Activated T-cell treated with anti-CD3 and anti-CD28 coated beads, Interleukin-2, amount 50 U/mL, for 48 hours (primary cell): ENCODE data around the gene STAT4.

Source experiments
- DNase-seq, 2 experiments: peaks; one replicate each; pipeline ENCODE4 v3.0.0-alpha.2; 2020

STAT4 gene

DNA sequence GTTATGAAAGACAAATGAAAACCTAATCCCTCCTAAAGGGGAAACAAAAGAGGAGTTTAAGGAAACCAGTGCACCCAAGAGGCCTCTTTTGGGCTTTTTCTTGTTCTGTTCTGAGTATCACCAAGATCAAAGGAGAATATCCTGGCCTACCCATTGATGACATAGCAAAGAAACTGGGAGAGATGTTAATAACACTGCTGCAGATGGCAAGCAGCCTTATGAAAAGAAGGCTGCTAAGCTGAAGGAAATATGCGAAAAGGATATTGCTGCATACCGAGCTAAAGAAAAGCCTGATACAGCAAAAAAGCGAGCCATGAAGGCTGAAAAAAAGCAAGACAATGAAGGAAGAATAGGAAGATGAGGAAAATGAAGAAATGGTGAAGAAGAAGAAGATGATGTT, 23.6 kb upstream of the STAT4 start:
- no peak for DNase-seq

DNA sequence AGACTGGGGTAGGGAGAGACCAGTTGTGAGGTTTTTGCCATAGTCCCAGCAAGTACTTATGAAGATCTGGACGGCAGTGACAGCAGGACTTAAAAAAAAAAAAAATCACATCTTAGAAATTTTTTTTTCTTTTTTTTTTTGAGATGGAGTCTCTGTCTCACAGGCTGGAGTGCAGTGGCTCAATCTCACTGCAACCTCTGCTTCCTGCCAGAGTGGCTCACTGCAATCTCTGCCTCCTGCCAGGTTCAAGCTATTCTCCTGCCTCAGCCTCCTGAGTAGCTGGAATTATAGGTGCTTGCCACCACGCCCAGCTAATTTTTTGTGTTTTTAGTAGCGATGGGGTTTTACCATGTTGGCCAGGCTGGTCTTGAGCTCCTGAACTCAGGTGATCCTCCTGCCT, 22.4 kb upstream of the STAT4 start:
- DNase-seq, result no peak

DNA sequence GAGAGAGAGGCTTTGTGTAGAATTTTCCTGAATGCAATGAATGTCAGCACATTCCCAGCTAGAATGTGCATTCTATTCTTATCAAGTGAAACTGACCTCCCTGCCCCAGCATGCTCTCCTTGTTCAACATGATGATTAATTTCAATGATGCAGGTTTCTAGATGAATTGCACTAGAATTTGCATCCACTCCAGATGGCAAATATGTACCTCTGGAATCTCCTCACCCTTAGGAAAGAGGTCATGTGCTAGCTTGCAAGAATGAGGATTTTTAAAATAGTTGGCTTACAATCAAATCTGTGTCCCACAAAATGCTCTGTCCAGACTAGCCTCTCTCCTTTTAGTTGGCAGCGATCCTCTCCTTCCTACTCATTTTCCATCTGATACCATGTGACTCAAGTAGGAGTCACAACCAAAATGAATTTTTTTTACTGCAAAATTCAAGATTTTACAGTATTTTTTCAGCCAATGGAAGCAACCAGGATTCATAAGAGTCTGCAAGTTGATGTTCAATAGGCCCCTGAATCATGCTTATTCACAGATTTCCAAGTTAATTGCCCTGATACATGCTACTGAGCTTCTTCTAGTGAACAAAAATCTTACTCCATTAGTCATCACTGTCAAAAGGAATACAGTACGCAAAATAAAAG, 21.0 kb upstream of the STAT4 start:
- DNase-seq, result no peak

DNA sequence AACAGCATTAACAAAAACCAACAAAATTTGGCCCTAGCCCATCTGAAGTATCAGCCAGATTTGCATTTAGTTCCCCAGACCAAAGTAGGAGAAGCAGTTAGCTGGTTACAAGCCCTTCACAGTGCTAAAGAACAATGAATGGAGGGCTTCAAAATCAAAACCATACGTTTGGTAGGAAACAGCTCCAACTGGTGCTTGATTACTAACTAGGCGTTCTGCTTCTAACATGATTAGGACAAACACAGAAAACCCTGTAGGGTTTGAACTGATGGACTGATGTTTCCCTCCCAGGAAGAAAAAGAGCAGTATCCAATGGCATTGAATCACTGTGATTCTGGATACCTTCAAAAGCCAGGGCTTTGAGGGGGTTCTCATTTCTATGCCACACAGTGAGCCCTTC, 20.5 kb upstream of the STAT4 start:
- no peak for DNase-seq

DNA sequence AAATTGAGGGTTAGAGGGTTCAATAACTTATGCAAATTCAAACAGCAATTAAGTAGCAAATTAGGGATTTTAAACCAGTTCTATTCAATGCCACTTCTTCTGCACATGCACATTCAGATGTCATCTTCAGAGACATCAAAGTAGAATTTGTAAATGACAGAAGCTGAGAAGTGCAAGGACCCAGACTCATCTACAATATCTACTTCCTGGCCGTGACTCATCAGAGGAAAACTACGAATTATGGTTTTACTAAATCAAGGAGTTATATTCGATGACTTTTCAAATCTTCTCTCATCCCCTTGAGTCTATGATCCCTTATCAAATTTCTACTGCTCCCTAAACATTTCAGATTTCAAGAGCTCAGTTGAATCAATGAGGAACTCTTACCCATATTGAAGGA, 20.0 kb upstream of the STAT4 start:
- DNase-seq, result no peak

DNA sequence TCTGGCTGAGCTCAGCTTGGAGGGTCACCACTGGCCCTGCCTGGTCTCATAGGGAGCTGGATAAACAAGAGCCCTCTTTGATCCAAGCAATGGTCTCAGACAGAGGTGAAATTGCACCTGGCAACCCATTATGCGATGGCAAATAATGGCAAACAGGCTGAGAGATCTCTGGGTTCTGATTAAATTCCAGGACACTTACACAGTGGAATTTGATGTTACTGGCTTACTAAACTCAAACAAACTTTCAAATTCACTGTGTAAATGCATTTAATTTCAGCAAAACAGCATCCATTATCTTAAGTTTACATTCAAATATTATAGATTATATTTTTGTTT, 19.5 kb upstream of the STAT4 start:
- DNase-seq, result no peak

DNA sequence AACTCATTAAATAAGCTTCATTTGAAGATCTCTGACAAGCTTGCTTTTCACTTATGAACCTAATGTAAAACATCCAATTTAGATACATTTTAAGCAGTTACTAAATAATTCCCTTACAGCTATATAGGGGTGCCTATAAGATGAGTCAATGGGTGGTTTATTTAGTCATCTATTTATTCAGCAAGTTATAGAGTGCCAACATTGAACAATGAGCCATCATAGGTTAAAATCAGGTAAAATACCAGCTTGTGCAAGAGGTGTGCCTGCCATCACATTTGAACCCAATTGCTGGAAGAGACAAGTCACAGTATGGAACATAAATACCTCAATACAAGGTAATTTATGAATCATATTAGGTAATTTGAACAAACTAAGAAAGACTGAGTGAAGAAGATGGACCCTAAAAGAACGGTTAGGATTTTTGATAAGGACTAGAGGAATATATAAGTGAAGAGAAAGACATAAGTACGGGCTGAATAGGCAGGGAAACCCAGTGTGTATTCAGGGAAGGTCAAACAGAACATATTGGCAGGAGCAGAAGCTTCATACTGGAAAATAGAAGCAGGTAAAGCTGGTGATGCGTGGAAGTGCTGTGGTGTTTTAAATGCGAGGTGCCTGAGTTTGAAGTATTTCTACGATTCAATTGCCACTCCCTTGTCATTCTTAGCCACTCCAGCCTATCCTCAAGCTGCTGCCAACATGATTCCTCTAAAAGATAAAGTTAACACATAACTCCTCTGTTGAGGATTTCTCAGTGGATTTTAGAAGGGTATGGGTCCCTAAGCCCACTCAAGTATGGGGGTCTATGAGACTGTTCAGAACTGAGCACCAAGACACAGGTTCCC, 18.9 kb upstream of the STAT4 start:
- no peak for DNase-seq

DNA sequence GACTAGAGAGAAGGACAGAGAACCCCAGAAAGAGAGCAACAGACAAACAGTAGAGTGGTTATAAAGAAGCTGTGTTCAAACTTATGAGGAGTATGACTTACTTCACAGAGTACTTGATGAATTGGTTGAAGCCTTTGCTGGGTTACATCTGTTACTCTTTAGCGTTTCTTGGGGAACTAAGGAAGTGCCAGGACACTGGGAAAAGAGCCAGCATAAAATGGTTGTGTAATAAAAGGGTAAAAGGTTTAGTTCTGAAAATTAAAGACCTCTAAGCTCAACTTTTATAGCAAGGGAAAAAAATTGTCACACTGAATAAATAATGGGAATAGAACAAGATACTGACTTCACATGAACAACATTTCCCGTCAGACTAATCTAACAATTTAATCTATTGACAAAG, 17.0 kb upstream of the STAT4 start:
- DNase-seq, result no peak

DNA sequence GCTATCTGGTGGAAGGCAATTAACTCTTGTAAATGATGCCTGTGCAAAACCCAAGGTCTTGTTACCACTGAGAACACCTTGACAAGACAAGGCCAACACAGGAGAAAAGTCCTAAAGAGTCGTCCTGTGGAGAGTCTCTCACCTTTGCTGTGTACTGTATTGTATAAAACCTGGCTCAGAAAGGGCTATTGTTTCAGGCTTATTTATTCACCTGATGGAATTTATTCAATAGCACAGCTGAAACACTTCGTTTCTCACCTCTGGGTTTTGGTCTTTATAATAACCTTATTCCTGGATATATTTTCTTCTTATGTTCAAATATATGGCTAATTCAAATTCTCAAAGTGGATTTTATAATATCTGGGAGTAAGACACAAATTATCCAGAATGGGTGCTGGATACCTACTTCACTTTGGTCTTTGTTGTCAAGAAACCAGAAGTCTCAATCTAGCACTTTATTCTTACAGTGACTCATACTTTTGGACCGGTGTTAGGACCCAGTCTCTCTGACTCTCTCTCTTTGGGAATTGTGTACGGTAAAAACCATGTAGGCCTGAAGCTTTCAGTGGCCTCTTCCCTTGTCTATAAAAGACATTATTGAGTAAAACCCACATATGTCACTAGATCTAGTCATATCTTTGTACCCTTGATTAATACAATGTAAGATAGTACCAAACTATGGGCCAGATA, 16.1 kb upstream of the STAT4 start:
- no peak for DNase-seq

DNA sequence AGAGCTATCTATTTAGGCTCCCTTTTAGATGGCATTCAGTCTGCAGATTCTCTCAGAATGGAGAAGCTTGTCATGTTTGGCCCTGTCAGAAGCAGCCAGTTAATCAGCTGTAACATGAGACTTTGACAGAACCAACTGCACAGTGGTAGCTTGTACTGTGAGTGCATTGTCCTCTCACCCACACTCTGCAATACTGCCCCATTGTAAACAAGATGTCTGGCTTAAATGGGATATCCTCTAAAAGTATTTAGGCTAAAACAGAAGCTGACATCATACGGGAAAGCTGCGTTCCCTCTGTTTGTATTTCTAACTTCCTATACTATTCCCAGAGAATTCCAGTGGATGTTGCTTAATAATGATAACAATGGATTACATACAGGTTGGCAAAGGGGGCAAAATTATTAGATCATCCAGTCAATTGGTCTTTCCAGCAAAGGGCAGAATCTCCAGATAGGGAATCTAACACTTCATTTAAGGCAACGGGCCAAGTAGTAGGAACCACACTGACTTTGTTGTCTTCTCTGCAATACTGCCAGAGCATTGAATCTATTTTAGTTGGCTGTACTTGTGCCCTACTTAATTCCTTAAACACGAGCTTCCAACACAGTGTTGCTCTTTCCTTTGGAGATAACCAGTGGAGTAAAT, 15.4 kb upstream of the STAT4 start:
- DNase-seq, result no peak

DNA sequence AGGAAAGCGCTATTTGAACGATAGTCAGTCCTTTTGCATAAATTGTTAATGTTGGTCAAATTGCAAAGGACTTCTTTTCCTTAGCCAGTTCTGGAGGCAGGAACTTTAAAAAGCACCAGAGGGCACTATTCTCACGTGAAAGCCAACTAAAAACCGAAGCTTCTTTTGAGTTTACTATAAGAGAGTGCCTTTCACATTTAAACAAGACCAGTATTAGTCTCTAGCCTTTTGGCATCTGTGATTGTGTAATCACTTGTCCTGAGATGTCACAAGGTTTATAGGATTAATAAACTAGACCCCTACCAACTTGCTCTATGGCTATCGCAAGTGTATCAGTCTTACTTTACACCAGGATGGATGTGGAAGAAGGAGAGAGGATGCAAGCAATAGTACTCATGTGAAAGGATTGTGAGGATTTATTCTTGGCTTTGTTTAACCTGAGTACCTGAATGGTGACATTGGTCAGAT, 14.4 kb upstream of the STAT4 start:
- DNase-seq, result no peak

DNA sequence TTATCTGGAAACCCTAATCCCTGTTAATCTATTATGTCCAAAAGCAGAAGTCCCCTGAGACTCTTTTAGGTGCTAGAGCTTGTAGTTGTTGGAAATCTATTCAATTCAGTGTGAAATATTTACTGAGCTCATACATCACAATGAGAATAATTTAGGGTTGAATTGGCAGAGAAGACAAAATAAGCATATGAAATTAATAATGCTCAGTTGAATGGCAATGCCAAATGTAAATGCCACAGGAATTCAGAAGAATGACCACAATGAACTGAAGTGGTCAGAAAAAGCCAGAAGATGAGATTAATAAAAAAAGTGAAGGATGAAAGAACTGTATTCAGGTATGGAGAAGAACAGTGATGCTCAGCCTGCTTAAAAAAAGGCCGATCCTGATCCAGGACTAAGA, 8.0 kb upstream of the STAT4 start:
- no peak for DNase-seq

DNA sequence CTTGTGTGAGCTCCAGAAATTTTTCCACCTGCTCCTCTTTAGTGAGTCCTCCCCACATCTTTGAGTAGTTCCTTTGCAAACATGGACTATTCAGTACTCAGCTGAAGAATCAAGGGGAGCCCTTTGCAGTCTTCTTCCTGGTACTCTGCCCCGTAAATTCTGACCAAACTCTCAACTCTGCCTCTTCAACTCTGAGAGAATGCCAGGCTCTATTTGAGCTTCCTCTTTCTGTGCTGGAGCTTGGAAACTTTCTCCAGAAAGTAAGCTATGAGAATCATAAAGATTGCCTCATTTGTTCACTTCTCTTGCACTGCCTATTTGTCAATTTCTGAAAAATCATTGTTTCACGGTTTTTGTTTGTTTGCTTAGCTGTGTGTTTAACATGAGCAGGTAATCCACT, 7.4 kb upstream of the STAT4 start:
- DNase-seq, result no peak

DNA sequence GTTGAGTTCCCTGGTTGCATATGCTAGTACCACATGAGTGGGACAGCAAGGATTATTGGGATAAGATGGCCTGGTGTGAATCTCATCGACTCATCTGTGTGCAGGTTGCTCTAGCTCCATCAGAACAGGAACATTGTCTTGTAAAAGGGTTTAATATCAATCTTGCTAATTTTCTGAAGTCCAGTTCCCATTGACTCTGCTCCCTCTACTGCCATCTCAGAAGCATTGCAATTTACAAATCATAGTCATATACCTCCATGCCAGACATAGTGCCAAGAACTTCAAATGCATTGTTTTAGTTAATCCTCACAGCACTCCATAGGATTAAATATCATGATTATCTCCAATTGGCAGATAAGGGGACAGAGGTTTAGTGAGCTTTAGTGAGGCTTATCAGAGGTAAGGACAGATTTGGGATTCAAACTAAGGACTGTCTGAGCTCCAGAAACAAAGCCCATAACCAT, 4.8 kb upstream of the STAT4 start:
- no peak for DNase-seq

DNA sequence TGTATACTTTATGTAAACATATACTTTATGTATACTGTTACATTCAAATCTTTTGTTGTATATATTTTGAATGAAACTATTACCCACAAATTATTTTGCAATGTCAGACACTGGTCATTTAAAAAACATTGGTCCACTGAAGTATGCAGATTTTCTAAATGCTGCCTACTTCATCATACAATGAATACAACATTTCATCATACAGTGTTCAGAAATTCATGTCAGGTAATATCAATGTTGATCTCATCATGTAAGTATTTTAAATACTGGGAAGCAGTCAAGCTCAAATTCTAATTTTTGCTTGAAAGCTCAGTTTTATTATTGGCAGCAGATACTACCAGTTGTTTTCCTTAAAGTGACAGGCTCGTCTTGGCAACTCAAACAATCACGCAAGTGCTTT, 2.9 kb upstream of the STAT4 start:
- DNase-seq, result no peak

DNA sequence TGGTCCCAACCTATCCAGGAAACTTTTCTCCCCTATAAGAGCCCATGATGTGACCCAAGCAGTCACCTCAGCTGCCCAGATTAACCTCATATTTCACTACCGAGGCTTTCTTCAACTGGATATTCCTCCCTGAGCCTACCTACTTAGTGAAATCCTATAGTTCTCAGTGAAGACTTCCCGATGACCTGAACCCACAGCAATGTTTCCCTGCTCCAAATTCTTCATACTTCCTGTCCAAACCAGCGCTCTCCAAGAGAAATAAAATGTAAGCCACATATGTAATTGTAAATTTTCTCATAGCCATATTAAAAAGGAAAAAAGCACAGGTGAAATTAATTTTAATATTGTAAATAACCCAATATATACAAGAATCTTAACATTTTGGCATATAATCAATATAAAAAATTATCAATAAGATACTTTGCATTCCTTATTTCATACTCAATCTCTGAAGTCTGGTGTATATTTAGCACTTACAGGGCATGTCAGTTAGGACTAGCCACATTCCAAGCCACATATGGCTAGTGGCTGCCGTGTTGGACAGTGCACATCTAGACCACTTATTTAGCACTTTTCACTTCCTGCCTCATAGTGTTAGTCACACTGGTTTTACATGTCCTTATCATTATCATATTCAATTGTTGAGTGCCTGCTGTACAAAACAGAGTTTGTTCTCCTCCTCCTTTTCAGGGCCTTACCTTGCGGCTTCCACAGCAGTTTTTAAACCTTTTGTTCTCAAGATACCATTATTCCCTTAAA, 1.9 kb upstream of the STAT4 start:
- DNase-seq, result no peak

DNA sequence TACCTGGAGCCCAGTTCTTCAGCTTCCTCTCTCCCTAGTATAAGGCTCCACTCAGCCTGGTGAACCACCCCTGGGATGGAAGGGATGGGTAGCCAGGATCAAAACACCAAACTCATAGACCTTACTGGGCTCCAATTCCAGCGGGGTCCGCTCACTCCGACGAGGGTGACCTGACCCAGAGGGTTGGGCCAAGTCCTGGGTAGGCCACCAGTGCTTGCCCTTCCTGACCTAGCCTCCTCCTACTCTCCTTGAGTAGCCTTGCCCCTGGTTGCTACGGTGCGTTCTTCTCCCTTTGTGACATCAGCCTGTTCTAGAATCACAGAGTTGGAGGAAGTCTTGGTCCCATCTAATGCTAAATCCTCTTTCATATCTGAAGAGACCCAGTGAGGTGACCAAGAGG, 537 bp upstream of the STAT4 start:
- no peak for DNase-seq

DNA sequence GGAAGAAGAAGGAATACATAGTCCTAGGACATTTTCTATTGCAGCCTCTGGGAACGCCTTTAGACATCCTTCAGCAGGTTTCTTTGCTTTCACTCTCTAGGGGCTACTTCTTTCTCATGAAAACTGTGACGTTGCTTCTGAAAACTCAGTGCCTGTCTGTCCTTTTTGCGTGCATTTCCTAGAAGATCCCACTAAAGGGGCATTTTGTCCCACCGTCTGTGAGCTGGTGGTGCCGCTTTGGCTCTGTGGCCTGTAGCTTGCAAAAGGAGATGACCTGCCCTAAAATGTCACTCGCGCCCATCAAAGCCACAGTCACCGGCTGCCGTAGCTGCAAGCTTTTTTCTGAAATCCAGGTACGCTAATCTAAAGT, 579 bp downstream of the STAT4 start:
- no peak for DNase-seq

DNA sequence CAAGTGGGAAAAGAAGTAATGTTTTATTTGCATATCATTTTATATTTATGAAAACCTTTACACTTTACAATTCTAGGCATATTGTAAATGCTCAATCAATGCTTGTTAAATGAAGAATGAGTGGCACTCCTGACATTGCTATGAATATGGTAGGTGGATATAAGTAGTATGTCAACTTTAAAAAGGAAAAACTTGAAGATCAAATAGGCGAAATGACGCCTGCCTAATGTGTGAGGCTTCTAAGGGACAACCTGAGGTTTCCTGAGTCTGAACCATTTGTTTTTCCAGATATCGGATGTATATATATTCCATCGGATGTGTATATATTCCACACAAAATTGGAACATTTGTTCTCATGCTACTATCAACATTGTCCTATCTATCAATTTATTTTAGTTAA, 1.4 kb downstream of the STAT4 start:
- DNase-seq, result no peak

DNA sequence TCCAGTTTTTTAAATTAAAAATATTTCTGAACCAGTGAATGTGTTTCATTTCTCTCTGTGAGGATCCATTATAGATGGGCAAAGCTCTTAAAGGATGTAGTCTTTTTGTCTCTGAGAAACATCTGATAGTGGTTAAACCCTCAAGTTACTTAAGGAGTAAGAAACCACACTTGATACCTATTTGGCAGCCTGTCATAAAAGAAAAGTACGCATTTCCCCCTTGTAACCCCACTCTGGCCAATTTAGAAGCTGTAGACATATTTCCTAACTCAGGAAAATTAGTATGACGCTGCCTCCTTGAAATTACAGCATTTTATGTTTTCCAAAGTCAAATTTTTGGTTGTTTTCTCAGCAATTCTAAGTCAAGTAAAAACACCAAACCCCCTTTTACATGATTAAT, 2.0 kb downstream of the STAT4 start:
- DNase-seq, result no peak

DNA sequence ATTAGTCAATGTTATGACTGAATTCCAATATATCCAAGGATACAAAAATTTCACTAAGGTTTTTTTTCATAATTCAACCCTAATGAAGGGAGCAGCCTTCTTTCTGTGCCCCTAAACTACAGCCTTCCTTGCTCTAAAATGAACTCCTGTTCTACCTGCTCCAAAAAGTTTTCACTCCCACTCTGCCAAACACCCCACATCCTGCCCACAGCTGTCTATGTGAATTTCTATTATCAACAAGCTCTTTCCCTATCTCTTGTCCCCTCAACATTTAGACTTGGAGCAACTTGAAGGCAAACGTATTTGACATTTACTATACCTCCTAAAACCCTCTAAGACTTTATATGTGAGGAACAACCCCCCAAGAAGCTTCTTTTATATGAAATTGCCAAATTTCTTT, 2.5 kb downstream of the STAT4 start:
- no peak for DNase-seq

DNA sequence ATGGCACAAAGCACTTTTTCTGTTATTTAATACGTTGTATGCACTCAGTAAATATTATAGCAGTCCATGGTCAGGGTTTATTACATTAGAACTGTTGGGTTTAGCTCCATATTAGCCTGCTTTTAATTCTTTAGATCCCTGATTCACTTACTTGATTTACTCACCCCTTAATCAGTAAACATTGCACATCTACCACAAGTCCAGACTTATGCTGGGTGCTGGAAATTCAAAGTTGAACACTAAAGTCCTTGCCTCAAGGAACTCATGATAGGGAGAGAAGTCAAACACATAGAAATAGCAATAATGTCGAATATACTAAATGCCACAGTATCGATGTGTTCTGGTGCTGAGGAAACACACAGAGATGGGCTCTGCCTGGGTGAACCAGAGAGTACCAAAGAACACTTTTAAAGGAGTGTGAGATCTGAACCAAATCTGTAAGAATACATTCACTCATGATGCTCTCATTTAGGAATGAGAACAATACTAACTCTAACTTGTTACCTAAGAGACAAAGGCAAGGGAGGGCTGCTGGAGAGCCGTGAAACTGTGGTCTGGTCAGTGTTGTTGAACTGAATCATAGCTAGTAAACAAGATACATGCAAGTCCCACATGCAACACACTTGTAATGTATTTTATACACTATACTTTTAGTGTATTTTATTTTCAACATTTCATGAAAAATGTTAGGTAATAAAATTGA, 4.9 kb downstream of the STAT4 start:
- no peak for DNase-seq
